OCI-LY1 (cell line): ENCODE data around the gene MUL1.

Source experiments
- H2AFZ ChIP-seq: fragments of 200-600 bp; sonication (generic), shearing (Covaris generic); 2 replicates; pipeline ENCODE4 v1.6.0; 2014; ENCODE audit warnings: antibody characterized with exemption, mild to moderate bottlenecking, low read length
- H3F3A ChIP-seq: fragments of 200-600 bp; sonication (generic), shearing (Covaris generic); 2 replicates; pipeline ENCODE4 v1.6.0; 2014; ENCODE audit warnings: mild to moderate bottlenecking, antibody characterized with exemption, low read length, moderate library complexity; ENCODE audit not compliant: insufficient read depth
- H3K27ac ChIP-seq: fragments of 200-600 bp; sonication (generic); 2 replicates; pipeline ENCODE4 v1.5.1; 2014; ENCODE audit warnings: low read length, mixed run types, mild to moderate bottlenecking, low read depth; ENCODE audit not compliant: poor library complexity, severe bottlenecking
- H3K27me3 ChIP-seq: fragments of 200-600 bp; sonication (generic); 2 replicates; pipeline ENCODE4 v1.6.0; 2014; ENCODE audit warnings: antibody characterized with exemption, mild to moderate bottlenecking, low read length, moderate library complexity; ENCODE audit not compliant: insufficient read depth
- H3K36me3 ChIP-seq: fragments of 200-600 bp; sonication (generic); 2 replicates; pipeline ENCODE4 v1.6.1; 2014; ENCODE audit warnings: mild to moderate bottlenecking, antibody characterized with exemption, low read length, moderate library complexity, mixed read lengths; ENCODE audit not compliant: insufficient read depth
- H3K4me1 ChIP-seq: fragments of 200-600 bp; sonication (generic); 2 replicates; pipeline ENCODE4 v1.5.1; 2014; ENCODE audit warnings: mild to moderate bottlenecking, low read length, moderate library complexity; ENCODE audit not compliant: insufficient read depth, severe bottlenecking
- H3K4me2 ChIP-seq: fragments of 200-600 bp; sonication (generic), shearing (Covaris generic); 2 replicates; pipeline ENCODE4 v1.6.1; 2014; ENCODE audit warnings: low read length
- H3K4me3 ChIP-seq: fragments of 200-600 bp; sonication (generic); 2 replicates; pipeline ENCODE4 v1.5.1; 2014; ENCODE audit warnings: low read length, low read depth, mild to moderate bottlenecking, mixed read lengths; ENCODE audit not compliant: poor library complexity, severe bottlenecking
- H3K79me2 ChIP-seq: fragments of 200-600 bp; shearing (Covaris generic); 2 replicates; pipeline ENCODE4 v1.6.1; 2016; ENCODE audit warnings: mixed run types, low read length, mixed read lengths; ENCODE audit not compliant: insufficient read depth
- H3K9ac ChIP-seq: fragments of 200-600 bp; sonication (generic), shearing (Covaris generic); 2 replicates; pipeline ENCODE4 v1.6.1; 2014; ENCODE audit warnings: mild to moderate bottlenecking, low read length, mixed read lengths
- H3K9me2 ChIP-seq: fragments of 200-600 bp; sonication (generic), shearing (Covaris generic); 2 replicates; pipeline ENCODE4 v1.6.1; 2014; ENCODE audit warnings: low read depth, mild to moderate bottlenecking, low read length, mixed read lengths
- H3K9me3 ChIP-seq: fragments of 200-600 bp; shearing (Covaris generic); 2 replicates; pipeline ENCODE4 v1.6.1; 2014; ENCODE audit warnings: low read length, mixed read lengths
- H4K20me1 ChIP-seq: fragments of 200-600 bp; sonication (generic), shearing (Covaris generic); 2 replicates; pipeline ENCODE4 v1.6.0; 2016; ENCODE audit warnings: mild to moderate bottlenecking, low read length; ENCODE audit not compliant: insufficient read depth
- CTCF ChIP-seq: fragments of 200-600 bp; sonication (generic), shearing (Covaris generic); IDR thresholded peaks from 2 replicates; pipeline ENCODE4 v1.5.1; 2017; ENCODE audit warnings: mild to moderate bottlenecking, antibody characterized with exemption, low read length, moderate library complexity, mixed read lengths
- EZH2 ChIP-seq: fragments of 200-600 bp; sonication (generic), shearing (Covaris generic); IDR thresholded peaks from 2 replicates; pipeline ENCODE4 v1.8.0; 2017; ENCODE audit warnings: borderline replicate concordance, mixed run types, mild to moderate bottlenecking, antibody characterized with exemption, low read length, moderate library complexity, mixed read lengths

The MUL1 gene

GRCh38 chr1:20530901-20531300 is 22.9 kb upstream of the MUL1 start:
- H3F3A ChIP-seq = no peaks in the 10 kb centered on the region
- no peaks in the 10 kb centered on the region for H4K20me1 ChIP-seq
- H3K9me2 ChIP-seq = no peaks in the 10 kb centered on the region
- TF ChIP-seq CTCF (no peak), EZH2 (no peak)
- no peak overlapping the region for H3K27ac ChIP-seq
- H3K4me3 ChIP-seq = no peak overlapping the region
- no peaks in the 10 kb centered on the region for H3K79me2 ChIP-seq
- no peaks in the 10 kb centered on the region for H3K27me3 ChIP-seq
- H3K4me1 ChIP-seq = no peaks in the 10 kb centered on the region
- no peak overlapping the region for H2AFZ ChIP-seq
- H3K36me3 ChIP-seq = no peaks in the 10 kb centered on the region
- H3K9me3 ChIP-seq = no peaks in the 10 kb centered on the region
- H3K4me2 ChIP-seq = no peak overlapping the region
- no peak overlapping the region for H3K9ac ChIP-seq

GRCh38 chr1:20530306-20530705 is 22.4 kb upstream of the MUL1 start:
- H3K27me3 ChIP-seq = no peaks in the 10 kb centered on the region
- H3K4me2 ChIP-seq = no peak overlapping the region
- H3K9me2 ChIP-seq = no peaks in the 10 kb centered on the region
- H4K20me1 ChIP-seq = no peaks in the 10 kb centered on the region
- no peaks in the 10 kb centered on the region for H3K9me3 ChIP-seq
- no peak overlapping the region for H2AFZ ChIP-seq
- H3K79me2 ChIP-seq = no peaks in the 10 kb centered on the region
- no peaks in the 10 kb centered on the region for H3K4me1 ChIP-seq
- no peak for TF ChIP-seq EZH2
- no peak for TF ChIP-seq CTCF
- no peak overlapping the region for H3K4me3 ChIP-seq
- H3K36me3 ChIP-seq = no peaks in the 10 kb centered on the region
- H3K9ac ChIP-seq = no peak overlapping the region
- H3K27ac ChIP-seq = no peak overlapping the region
- H3F3A ChIP-seq = no peaks in the 10 kb centered on the region

GRCh38 chr1:20528221-20528620 is 20.3 kb upstream of the MUL1 start:
- Histone ChIP-seq H3K4me3 (no peak overlapping the region), H3K27ac (no peak overlapping the region), H3K27me3 (0 out of 2 replicates have a peak, but pooled peaks cover 3% of the 10 kb centered on the region), H3K79me2 (no peaks in the 10 kb centered on the region), H3K4me1 (no peaks in the 10 kb centered on the region), H4K20me1 (no peaks in the 10 kb centered on the region), H3K9ac (no peak overlapping the region), H3K9me2 (no peaks in the 10 kb centered on the region), H3K9me3 (no peaks in the 10 kb centered on the region), H3K4me2 (no peak overlapping the region), H2AFZ (no peak overlapping the region), H3F3A (no peaks in the 10 kb centered on the region), H3K36me3 (no peaks in the 10 kb centered on the region)
- TF ChIP-seq EZH2 (no peak), CTCF (no peak)
